DOHH2 (cell line): ENCODE data around the gene VAV2.

Experiments used
- EZH2phosphoT487 ChIP-seq: fragments of 200-600 bp; sonication (generic); IDR thresholded peaks from 2 replicates; pipeline ENCODE4 v1.6.1; 2017; ENCODE audit warnings: borderline replicate concordance, mild to moderate bottlenecking, antibody characterized with exemption, low read length, moderate library complexity, mixed read lengths
- TF ChIP-seq, protein P1 (sequence below): fragments of 200-600 bp; sonication (generic); IDR thresholded peaks from one replicate; pipeline ENCODE4 v1.5.1; 2014; ENCODE audit warnings: antibody characterized with exemption, mild to moderate bottlenecking, low read depth, low read length; ENCODE audit not compliant: poor library complexity, severe bottlenecking

GRCh38 chr9:133770076-133770777, 221.9 kb downstream of the VAV2 start:
- TF ChIP-seq, protein P1, sequence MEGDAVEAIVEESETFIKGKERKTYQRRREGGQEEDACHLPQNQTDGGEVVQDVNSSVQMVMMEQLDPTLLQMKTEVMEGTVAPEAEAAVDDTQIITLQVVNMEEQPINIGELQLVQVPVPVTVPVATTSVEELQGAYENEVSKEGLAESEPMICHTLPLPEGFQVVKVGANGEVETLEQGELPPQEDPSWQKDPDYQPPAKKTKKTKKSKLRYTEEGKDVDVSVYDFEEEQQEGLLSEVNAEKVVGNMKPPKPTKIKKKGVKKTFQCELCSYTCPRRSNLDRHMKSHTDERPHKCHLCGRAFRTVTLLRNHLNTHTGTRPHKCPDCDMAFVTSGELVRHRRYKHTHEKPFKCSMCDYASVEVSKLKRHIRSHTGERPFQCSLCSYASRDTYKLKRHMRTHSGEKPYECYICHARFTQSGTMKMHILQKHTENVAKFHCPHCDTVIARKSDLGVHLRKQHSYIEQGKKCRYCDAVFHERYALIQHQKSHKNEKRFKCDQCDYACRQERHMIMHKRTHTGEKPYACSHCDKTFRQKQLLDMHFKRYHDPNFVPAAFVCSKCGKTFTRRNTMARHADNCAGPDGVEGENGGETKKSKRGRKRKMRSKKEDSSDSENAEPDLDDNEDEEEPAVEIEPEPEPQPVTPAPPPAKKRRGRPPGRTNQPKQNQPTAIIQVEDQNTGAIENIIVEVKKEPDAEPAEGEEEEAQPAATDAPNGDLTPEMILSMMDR: no peak
- no peak for TF ChIP-seq EZH2phosphoT487
